CD4-positive, alpha-beta T cell (primary cell): ENCODE measurements around the gene IL17RB. TPM values are rescaled to one million over a fixed set of nuclear protein-coding genes. Genes with fewer than 3 reads are reported as not detected.

Experiments
- ATAC-seq: fragments of 200-7000 bp; cut with Tn5 transposase; one replicate; pipeline ENCODE4 v1.10.0; 2022; ENCODE audit warnings: mild to moderate bottlenecking; ENCODE audit not compliant: poor library complexity
- CTCF ChIA-PET: fragments of 350-600 bp; sonication (Branson Sonifier 250); formaldehyde crosslinking; loops from one replicate; lab custom pipeline; 2021; ENCODE audit warnings: antibody characterized with exemption, inconsistent platforms; lab: Charles Lee
- POLR2A ChIA-PET: fragments of 350-600 bp; sonication (Branson Sonifier 250); formaldehyde crosslinking; loops from one replicate; lab custom pipeline; 2021; ENCODE audit warnings: antibody characterized with exemption, inconsistent platforms; lab: Charles Lee
- DNase-seq, 14 experiments: peaks; one replicate each; pipeline ENCODE4 v3.0.0-alpha.2; 2013 to 2020; ENCODE audit warnings: mixed read lengths in 2 of 14
- H3K27ac ChIP-seq, 2 donors: one replicate each; pipeline versions ENCODE4 v1.5.1 to v1.7.0; 2013; ENCODE audit warnings: low read length in 2 of 2, low read depth in 1 of 2, mild to moderate bottlenecking in 1 of 2
- H3K27me3 ChIP-seq, 2 experiments: 1 replicate in 1 of 2; 2 replicates in 1 of 2; pipeline versions ENCODE4 v1.6.1 to v1.7.0; 2013; ENCODE audit warnings: low read length in 2 of 2, control low read depth in 1 of 2, mild to moderate bottlenecking in 1 of 2, moderate library complexity in 1 of 2; ENCODE audit not compliant: insufficient read depth in 2 of 2, control insufficient read depth in 1 of 2
- H3K36me3 ChIP-seq: one replicate; pipeline ENCODE4 v1.6.1; 2013; ENCODE audit warnings: low read length, control low read depth; ENCODE audit not compliant: insufficient read depth
- H3K4me1 ChIP-seq: one replicate; pipeline ENCODE4 v1.6.1; 2013; ENCODE audit warnings: low read length, control low read depth; ENCODE audit not compliant: insufficient read depth
- H3K4me3 ChIP-seq: one replicate; pipeline ENCODE4 v1.5.1; 2013; ENCODE audit warnings: mild to moderate bottlenecking, low read length, moderate library complexity
- H3K9me3 ChIP-seq, 2 experiments: 1 replicate in 1 of 2; 2 replicates in 1 of 2; pipeline versions ENCODE4 v1.6.1 to v1.7.0; 2013; ENCODE audit warnings: low read length in 2 of 2, mild to moderate bottlenecking in 2 of 2, control low read depth in 1 of 2, moderate library complexity in 1 of 2; ENCODE audit not compliant: control insufficient read depth in 1 of 2, insufficient read depth in 1 of 2
- H3K27ac Mint-ChIP-seq: one replicate; pipeline ENCODE4 v1.8.0; 2020; ENCODE audit warnings: mixed read lengths
- H3K27me3 Mint-ChIP-seq: one replicate; pipeline ENCODE4 v1.8.0; 2021; ENCODE audit warnings: mixed read lengths
- H3K36me3 Mint-ChIP-seq: one replicate; pipeline ENCODE4 v1.8.0; 2021; ENCODE audit warnings: low read depth, mixed read lengths
- H3K4me1 Mint-ChIP-seq: one replicate; pipeline ENCODE4 v1.8.0; 2021; ENCODE audit warnings: low read depth, mixed read lengths
- H3K4me3 Mint-ChIP-seq: one replicate; pipeline ENCODE4 v1.8.0; 2020; ENCODE audit warnings: mild to moderate bottlenecking, mixed read lengths
- H3K9me3 Mint-ChIP-seq: one replicate; pipeline ENCODE4 v1.8.0; 2020; ENCODE audit warnings: mixed read lengths
- CTCF ChIP-seq: fragments of 200-600 bp; IDR thresholded peaks from one replicate; pipeline ENCODE4 v1.8.0; 2022; ENCODE audit warnings: antibody characterized with exemption, mild to moderate bottlenecking
- intact Hi-C, 2 experiments: fragments of 100-400 bp; cut with DNase I in 1 of 2; cut with micrococcal nuclease in 1 of 2; formaldehyde crosslinking; loops; one replicate each; pipeline versions ENCODE4 v1.15.1 to v1.9.0; 2023 to 2025; cut with DNase I, micrococcal nuclease
- polyA plus RNA-seq, 2 donors: library from polyadenylated mRNA; unstranded; fragments of 120-200 nt; gene quantifications; one replicate each; pipeline ENCODE4 v1.2.1, GENCODE V29; 2013
- total RNA-seq, 174 experiments: library from RNA in 2 of 174; stranded (reverse) in 2 of 174; gene quantifications; one replicate each; pipeline ENCODE4 v1.2.3 and lab custom pipeline; 2021 to 2026

IL17RB gene
- under 1 TPM; 0.22 to 0.36 TPM for total RNA-seq
- 1.8 TPM for polyA plus RNA-seq (2013, experiment 1 of 2)
- polyA plus RNA-seq (2013, experiment 2 of 2): 2.5 TPM
- total RNA-seq (lab: John Stamatoyannopoulos, UW): 0 to 7.2 (median 1.6) reads per million in 172 experiments

GRCh38 chr3:53846134-53846850, at the start of gene IL17RB, which contains the start of gene CHDH:
IL17RB (plus strand) TSS chr3:53846568; CDS start chr3:53846589, 21 bp downstream.
CHDH (minus strand) TSS chr3:53846419; CDS start chr3:53824008, 22,411 bp downstream.
- Mint-ChIP-seq H3K9me3 (no peaks in the 10 kb centered on the region), H3K4me1 (peaks cover 3% of the 10 kb centered on the region), H3K36me3 (no peaks in the 10 kb centered on the region), H3K4me3 (peak within 1 kb of the TSS; percentile 54), H3K27ac (no peak within 1 kb of the TSS), H3K27me3 (peaks cover 60% of the 10 kb centered on the region)
- peak within 1 kb of the TSS; percentile 29 for H3K4me3 ChIP-seq
- ChIA-PET CTCF (no interaction called here), POLR2A (no interaction called here)
- no peak for TF ChIP-seq CTCF
- DNase-seq (peak in 2 of 14 experiments; percentile 7 to 18), ATAC-seq (no peak)
- peaks cover 37 to 60% of the 10 kb centered on the region in 2 experiments for H3K27me3 ChIP-seq
- peaks cover 13% of the 10 kb centered on the region for H3K4me1 ChIP-seq
- H3K36me3 ChIP-seq: no peaks in the 10 kb centered on the region
- intact Hi-C loops: no loop called here
- no peaks in the 10 kb centered on the region for H3K9me3 ChIP-seq
- H3K27ac ChIP-seq: no peak within 1 kb of the TSS

GRCh38 chr3:53798144-53798543, 48.2 kb upstream of the IL17RB start:
- POLR2A ChIA-PET: no interaction called here

GRCh38 chr3:53799338-53799865, 47.0 kb upstream of the IL17RB start:
- Mint-ChIP-seq H3K4me3 (no peak overlapping the region), H3K4me1 (no peaks in the 10 kb centered on the region), H3K27ac (no peak overlapping the region), H3K9me3 (no peaks in the 10 kb centered on the region), H3K27me3 (peaks cover 8% of the 10 kb centered on the region), H3K36me3 (no peaks in the 10 kb centered on the region)
- Histone ChIP-seq H3K27me3 (no peaks in the 10 kb centered on the region), H3K4me1 (no peaks in the 10 kb centered on the region), H3K9me3 (no peaks in the 10 kb centered on the region), H3K36me3 (no peaks in the 10 kb centered on the region), H3K27ac (no peak overlapping the region), H3K4me3 (no peak overlapping the region)
- POLR2A ChIA-PET: no interaction called here
- DNase-seq (no peak), ATAC-seq (no peak)
- intact Hi-C loops: no loop called here
- CTCF ChIA-PET: no interaction called here
- no peak for TF ChIP-seq CTCF

More at GRCh38 chr3:53798144-53798543, 48.2 kb upstream of the IL17RB start:
- DNase-seq: no peak
- no peak overlapping the region for H3K4me3 Mint-ChIP-seq
- H3K27ac Mint-ChIP-seq: no peak overlapping the region
- intact Hi-C loops: no loop called here
- Histone ChIP-seq H3K4me1 (no peaks in the 10 kb centered on the region), H3K27ac (no peak overlapping the region), H3K9me3 (no peaks in the 10 kb centered on the region), H3K4me3 (no peak overlapping the region), H3K36me3 (no peaks in the 10 kb centered on the region), H3K27me3 (no peaks in the 10 kb centered on the region)
- CTCF ChIA-PET: no interaction called here
- no peak for TF ChIP-seq CTCF
- no peak for ATAC-seq
- H3K27me3 Mint-ChIP-seq: peaks cover 13% of the 10 kb centered on the region
- no peaks in the 10 kb centered on the region for H3K36me3 Mint-ChIP-seq
- H3K4me1 Mint-ChIP-seq: no peaks in the 10 kb centered on the region
- no peaks in the 10 kb centered on the region for H3K9me3 Mint-ChIP-seq
